GM12878 (cell line): Measurements from ENCODE around the gene TRIM26.

Experiments
- CREB1 ChIP-seq: IDR thresholded peaks from 2 replicates; pipeline ENCODE4 v1.6.1; 2012; ENCODE audit warnings: low read depth, mild to moderate bottlenecking, inconsistent platforms
- POLR2A ChIP-seq: IDR thresholded peaks from 2 replicates; pipeline ENCODE4 v1.6.1; 2011; ENCODE audit warnings: low read depth, mild to moderate bottlenecking, low read length
- SIN3A ChIP-seq: IDR thresholded peaks from 2 replicates; pipeline ENCODE4 v1.6.1; 2012; ENCODE audit warnings: low read depth, low read length, improper control_type of control experiment
- ZZZ3 ChIP-seq: IDR thresholded peaks from 2 replicates; pipeline ENCODE4 v1.6.1; 2011; ENCODE audit warnings: low read depth; ENCODE audit not compliant: control insufficient read depth, insufficient read length
- TF ChIP-seq, protein P1 (sequence below), 3 experiments: IDR thresholded peaks in 2 of 3; conservative IDR thresholded peaks in 1 of 3; 2 replicates each; pipeline ENCODE4 v1.5.1; 2011; ENCODE audit warnings: low read depth in 3 of 3, low read length in 3 of 3, mild to moderate bottlenecking in 3 of 3, control low read depth in 2 of 3, moderate library complexity in 2 of 3, inconsistent platforms in 1 of 3, mixed read lengths in 1 of 3; ENCODE audit not compliant: control insufficient read depth in 2 of 3, insufficient read depth in 1 of 3; ENCODE audit errors: extremely low read depth in 1 of 3
- TF ChIP-seq, protein P2 (sequence below): fragments of 450-650 bp; IDR thresholded peaks from 2 replicates; pipeline ENCODE4 v1.6.1; 2017; ENCODE audit warnings: mild to moderate bottlenecking
- TF ChIP-seq, protein P3 (sequence below): IDR thresholded peaks from 2 replicates; pipeline ENCODE4 v1.6.1; 2011; ENCODE audit warnings: borderline replicate concordance, low read depth, mild to moderate bottlenecking, moderate library complexity, mixed read lengths, low read length; ENCODE audit not compliant: insufficient read depth; ENCODE audit errors: extremely low read length
- TF ChIP-seq, protein P4 (sequence below): IDR thresholded peaks from 2 replicates; pipeline ENCODE4 v1.6.1; 2012; ENCODE audit warnings: low read length, inconsistent platforms
- TF ChIP-seq, protein P5 (sequence below): fragments of 450-650 bp; IDR thresholded peaks from 2 replicates; pipeline ENCODE4 v1.6.1; 2016; ENCODE audit warnings: mild to moderate bottlenecking
- TF ChIP-seq, protein P6 (sequence below): IDR thresholded peaks from 2 replicates; pipeline ENCODE4 v1.6.1; 2011; ENCODE audit warnings: low read depth, mild to moderate bottlenecking, low read length, moderate library complexity, borderline replicate concordance; ENCODE audit errors: extremely low read depth

DNA sequence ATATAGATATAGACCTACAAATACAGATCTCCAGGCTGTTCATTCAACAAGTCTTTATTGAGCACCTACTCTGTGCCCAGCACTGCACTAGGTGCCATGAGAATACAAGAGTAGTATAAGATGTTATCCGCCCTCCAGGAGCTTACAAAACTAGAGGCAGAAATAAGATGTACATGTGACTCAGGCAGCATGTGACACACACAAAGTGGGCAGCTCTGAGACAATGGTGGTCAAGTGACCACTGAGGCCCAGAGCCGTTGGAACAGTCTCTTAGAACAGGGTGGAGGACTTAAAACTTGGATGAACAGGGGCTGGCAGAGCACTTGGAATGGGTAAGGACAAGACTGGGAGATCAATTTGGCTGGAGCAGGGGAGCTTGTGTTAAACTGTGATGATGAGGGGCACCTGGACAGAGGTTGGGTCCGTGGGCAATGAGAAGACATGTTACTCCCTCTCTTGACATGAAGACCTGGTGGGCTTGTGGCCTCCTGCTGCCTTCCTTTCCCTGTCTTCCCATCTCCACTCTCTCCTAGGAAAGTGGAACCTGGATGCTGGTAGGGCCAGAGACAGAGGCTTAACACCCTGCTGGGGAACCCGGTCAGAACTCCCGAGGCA, 28.7 kb downstream of the TRIM26 start:
- TF ChIP-seq, protein P1, sequence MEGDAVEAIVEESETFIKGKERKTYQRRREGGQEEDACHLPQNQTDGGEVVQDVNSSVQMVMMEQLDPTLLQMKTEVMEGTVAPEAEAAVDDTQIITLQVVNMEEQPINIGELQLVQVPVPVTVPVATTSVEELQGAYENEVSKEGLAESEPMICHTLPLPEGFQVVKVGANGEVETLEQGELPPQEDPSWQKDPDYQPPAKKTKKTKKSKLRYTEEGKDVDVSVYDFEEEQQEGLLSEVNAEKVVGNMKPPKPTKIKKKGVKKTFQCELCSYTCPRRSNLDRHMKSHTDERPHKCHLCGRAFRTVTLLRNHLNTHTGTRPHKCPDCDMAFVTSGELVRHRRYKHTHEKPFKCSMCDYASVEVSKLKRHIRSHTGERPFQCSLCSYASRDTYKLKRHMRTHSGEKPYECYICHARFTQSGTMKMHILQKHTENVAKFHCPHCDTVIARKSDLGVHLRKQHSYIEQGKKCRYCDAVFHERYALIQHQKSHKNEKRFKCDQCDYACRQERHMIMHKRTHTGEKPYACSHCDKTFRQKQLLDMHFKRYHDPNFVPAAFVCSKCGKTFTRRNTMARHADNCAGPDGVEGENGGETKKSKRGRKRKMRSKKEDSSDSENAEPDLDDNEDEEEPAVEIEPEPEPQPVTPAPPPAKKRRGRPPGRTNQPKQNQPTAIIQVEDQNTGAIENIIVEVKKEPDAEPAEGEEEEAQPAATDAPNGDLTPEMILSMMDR (IDR thresholded peaks at IDR 0.05 in 2 of 3, conservative IDR thresholded peaks at IDR 0.05 in 1 of 3; ENCODE audit: control insufficient read depth in 2 of 3, extremely low read depth in 1 of 3, insufficient read depth in 1 of 3, low read depth in 3 of 3, low read length in 3 of 3): no peak
- no peak for TF ChIP-seq ZZZ3
- no peak for TF ChIP-seq SIN3A
- TF ChIP-seq POLR2A: peak; percentile 38; the same call in 1 of the 2 replicates
- TF ChIP-seq, protein P2, sequence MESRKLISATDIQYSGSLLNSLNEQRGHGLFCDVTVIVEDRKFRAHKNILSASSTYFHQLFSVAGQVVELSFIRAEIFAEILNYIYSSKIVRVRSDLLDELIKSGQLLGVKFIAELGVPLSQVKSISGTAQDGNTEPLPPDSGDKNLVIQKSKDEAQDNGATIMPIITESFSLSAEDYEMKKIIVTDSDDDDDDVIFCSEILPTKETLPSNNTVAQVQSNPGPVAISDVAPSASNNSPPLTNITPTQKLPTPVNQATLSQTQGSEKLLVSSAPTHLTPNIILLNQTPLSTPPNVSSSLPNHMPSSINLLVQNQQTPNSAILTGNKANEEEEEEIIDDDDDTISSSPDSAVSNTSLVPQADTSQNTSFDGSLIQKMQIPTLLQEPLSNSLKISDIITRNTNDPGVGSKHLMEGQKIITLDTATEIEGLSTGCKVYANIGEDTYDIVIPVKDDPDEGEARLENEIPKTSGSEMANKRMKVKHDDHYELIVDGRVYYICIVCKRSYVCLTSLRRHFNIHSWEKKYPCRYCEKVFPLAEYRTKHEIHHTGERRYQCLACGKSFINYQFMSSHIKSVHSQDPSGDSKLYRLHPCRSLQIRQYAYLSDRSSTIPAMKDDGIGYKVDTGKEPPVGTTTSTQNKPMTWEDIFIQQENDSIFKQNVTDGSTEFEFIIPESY: no peak
- TF ChIP-seq CREB1: no peak
- TF ChIP-seq, protein P3, sequence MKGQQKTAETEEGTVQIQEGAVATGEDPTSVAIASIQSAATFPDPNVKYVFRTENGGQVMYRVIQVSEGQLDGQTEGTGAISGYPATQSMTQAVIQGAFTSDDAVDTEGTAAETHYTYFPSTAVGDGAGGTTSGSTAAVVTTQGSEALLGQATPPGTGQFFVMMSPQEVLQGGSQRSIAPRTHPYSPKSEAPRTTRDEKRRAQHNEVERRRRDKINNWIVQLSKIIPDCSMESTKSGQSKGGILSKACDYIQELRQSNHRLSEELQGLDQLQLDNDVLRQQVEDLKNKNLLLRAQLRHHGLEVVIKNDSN: no peak
- TF ChIP-seq, protein P4, sequence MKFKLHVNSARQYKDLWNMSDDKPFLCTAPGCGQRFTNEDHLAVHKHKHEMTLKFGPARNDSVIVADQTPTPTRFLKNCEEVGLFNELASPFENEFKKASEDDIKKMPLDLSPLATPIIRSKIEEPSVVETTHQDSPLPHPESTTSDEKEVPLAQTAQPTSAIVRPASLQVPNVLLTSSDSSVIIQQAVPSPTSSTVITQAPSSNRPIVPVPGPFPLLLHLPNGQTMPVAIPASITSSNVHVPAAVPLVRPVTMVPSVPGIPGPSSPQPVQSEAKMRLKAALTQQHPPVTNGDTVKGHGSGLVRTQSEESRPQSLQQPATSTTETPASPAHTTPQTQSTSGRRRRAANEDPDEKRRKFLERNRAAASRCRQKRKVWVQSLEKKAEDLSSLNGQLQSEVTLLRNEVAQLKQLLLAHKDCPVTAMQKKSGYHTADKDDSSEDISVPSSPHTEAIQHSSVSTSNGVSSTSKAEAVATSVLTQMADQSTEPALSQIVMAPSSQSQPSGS: no peak
- TF ChIP-seq, protein P5, sequence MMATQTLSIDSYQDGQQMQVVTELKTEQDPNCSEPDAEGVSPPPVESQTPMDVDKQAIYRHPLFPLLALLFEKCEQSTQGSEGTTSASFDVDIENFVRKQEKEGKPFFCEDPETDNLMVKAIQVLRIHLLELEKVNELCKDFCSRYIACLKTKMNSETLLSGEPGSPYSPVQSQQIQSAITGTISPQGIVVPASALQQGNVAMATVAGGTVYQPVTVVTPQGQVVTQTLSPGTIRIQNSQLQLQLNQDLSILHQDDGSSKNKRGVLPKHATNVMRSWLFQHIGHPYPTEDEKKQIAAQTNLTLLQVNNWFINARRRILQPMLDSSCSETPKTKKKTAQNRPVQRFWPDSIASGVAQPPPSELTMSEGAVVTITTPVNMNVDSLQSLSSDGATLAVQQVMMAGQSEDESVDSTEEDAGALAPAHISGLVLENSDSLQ: no peak
- TF ChIP-seq, protein P6, sequence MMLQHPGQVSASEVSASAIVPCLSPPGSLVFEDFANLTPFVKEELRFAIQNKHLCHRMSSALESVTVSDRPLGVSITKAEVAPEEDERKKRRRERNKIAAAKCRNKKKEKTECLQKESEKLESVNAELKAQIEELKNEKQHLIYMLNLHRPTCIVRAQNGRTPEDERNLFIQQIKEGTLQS: no peak
